Fibroblast of mammary gland (primary cell): Measurements from ENCODE around the gene GRK6.

ENCODE experiments used
- DNase-seq: peaks from one replicate; pipeline ENCODE4 v3.0.0-alpha.2; 2010; ENCODE audit warnings: low read depth
- H3K4me3 ChIP-seq: 2 replicates; pipeline ENCODE4 v1.5.1; 2011; ENCODE audit warnings: low read depth, mild to moderate bottlenecking, low read length, moderate library complexity; ENCODE audit not compliant: control insufficient read depth
- TF ChIP-seq, protein P1 (sequence below): conservative IDR thresholded peaks from 2 replicates; pipeline ENCODE4 v1.5.1; 2011; ENCODE audit warnings: low read depth, low read length, inconsistent platforms; ENCODE audit not compliant: control insufficient read depth, insufficient read depth

GRK6 gene

DNA sequence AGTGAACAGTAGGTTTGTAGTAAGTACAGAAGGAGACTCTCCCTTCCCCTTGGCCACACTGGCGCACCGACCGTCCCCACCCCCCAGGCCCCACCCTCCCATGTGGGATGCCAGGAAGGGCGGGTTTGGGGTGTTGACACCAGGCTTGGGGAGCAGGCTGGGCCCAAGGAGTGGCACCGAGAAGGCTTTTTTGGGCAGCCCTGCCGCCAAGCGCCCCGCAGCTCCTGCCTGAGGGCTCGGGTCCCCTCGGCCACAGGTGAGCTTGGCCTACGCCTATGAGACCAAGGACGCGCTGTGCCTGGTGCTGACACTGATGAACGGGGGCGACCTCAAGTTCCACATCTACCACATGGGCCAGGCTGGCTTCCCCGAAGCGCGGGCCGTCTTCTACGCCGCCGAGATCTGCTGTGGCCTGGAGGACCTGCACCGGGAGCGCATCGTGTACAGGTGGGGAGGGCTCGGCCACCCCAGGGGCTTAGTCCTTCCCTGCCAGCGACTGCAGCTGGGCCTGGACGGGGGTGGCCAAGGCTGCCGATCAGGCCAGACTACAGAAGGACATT lies 7.3 kb downstream of the GRK6 start:
- no peak for DNase-seq
- TF ChIP-seq, protein P1, sequence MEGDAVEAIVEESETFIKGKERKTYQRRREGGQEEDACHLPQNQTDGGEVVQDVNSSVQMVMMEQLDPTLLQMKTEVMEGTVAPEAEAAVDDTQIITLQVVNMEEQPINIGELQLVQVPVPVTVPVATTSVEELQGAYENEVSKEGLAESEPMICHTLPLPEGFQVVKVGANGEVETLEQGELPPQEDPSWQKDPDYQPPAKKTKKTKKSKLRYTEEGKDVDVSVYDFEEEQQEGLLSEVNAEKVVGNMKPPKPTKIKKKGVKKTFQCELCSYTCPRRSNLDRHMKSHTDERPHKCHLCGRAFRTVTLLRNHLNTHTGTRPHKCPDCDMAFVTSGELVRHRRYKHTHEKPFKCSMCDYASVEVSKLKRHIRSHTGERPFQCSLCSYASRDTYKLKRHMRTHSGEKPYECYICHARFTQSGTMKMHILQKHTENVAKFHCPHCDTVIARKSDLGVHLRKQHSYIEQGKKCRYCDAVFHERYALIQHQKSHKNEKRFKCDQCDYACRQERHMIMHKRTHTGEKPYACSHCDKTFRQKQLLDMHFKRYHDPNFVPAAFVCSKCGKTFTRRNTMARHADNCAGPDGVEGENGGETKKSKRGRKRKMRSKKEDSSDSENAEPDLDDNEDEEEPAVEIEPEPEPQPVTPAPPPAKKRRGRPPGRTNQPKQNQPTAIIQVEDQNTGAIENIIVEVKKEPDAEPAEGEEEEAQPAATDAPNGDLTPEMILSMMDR, result no peak
- no peak overlapping the region for H3K4me3 ChIP-seq

DNA sequence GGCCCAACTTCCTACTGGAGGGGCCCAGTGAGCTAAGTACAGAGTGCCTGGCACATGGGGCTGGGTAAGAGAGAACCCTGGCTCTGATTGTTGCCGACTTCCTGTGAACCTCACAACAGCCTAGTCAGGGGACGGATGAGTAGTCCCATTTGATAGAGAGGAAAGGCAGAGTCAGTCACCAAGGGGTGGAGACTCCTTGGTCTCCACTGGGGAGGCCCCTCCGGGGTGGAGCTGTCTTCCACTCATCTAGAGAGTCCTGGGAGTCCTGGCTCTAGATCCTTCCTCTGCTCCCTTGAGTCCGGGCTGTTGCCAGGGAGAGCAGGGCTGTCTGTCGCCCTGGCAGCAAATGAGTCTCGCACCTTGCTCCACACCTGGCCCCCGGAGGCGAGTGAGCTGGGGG lies 8.0 kb downstream of the GRK6 start:
- TF ChIP-seq, protein P1, result no peak
- H3K4me3 ChIP-seq, result no peak overlapping the region
- peak; percentile 28 for DNase-seq

DNA sequence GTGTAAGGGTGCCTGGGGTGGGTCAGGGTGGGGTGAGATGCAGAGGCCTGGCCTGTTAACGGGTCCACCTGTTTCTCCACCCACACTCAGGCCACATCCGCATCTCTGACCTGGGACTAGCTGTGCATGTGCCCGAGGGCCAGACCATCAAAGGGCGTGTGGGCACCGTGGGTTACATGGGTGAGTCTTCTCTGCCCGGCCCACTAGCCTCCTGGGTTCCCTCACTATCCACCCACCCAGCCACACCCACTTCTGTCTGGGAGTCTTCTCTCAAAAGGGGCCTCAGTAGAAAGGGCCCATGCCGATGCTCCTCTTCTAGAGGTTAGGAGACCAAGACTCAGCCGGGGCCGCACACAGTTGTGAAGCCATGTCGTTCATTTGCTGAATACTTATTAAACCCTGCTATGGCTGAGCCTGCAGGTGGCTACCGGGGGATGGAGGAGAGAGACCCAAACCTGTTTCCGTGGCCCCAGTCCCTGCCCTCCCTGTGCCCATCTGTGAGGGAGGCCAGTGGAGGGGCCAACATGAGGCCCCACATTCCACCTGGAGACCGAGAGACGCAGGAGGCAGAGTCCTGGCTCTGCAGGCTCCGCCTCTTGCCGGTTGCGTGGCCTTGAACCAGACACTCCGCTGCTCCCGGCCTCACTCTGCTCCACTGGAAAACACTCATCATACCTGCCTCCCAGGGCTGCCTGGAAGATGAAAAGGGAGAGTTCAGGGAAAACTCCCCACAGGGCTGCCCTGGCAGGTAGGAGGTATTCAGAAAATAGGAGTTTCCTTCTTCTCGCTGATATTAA lies 8.7 kb downstream of the GRK6 start:
- H3K4me3 ChIP-seq, result no peak overlapping the region
- TF ChIP-seq, protein P1, result no peak
- no peak for DNase-seq

DNA sequence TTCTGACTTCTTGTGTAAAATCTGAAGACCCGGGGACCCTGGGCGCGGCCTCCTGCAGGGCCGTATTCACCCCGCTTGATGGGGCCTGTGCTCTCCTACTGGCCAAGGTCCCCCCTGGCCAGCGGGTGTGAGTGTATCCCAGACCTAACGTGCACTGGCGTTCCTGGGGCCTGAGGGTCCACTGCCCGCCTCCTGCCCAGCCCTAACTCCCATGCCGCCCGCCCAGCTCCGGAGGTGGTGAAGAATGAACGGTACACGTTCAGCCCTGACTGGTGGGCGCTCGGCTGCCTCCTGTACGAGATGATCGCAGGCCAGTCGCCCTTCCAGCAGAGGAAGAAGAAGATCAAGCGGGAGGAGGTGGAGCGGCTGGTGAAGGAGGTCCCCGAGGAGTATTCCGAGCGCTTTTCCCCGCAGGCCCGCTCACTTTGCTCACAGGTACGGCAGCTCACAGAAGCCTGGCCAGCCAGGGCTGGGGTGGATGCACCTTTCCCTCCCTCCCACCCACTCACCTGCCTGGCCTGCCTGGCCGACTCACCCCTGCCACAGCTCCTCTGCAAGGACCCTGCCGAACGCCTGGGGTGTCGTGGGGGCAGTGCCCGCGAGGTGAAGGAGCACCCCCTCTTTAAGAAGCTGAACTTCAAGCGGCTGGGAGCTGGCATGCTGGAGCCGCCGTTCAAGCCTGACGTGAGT lies 9.5 kb downstream of the GRK6 start:
- H3K4me3 ChIP-seq, result no peak overlapping the region
- TF ChIP-seq, protein P1, result no peak
- no peak for DNase-seq

DNA sequence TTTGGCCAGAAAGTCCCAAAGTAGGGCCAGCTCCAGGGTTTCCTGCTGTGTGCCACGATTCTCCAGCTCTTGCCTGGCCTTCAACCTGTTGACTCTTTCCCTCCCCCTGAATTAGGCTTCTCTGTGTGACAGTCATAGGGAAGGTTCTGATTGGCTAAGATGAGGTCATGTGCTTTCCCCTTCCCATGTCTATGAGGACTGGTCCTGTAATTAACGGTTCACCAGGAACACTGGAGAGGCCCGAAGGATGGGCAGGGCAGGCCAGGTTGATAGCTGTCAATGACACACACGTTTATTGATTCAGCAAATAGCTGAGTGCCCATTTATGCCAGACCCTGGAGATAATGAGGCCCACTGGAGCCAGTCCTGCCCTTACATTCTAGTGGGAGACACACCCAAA lies 11.1 kb downstream of the GRK6 start:
- TF ChIP-seq, protein P1, result no peak
- DNase-seq, result no peak
- no peak overlapping the region for H3K4me3 ChIP-seq

DNA sequence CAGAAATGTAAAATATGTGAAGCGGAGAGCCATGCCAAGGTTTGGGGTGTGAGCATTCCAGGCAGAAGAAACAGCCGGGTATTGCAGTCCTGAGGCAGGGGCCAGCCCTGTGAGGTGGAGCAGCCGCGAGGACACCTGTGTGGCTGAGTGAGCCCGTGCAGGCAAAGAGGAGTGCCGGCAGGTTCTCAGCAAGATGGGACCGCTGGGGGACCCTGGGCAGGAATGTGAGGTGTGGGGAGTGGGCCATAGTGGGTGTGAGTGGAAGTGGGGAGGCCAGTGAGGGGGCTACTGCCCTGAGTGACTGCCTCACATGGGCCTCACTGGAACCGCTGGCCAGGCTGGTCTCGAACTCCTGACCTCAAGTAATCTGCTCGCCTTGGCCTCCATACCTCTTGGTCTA lies 12.0 kb downstream of the GRK6 start:
- no peak for DNase-seq
- TF ChIP-seq, protein P1, result no peak
- H3K4me3 ChIP-seq, result no peak overlapping the region
